H9 (cell line): ENCODE data around the gene C1QTNF1. TPM values are rescaled to one million over a fixed set of nuclear protein-coding genes. Genes with fewer than 3 reads are reported as not detected.

Source experiments
- DNase-seq: peaks from one replicate; pipeline ENCODE4 v3.0.0-alpha.2; 2017
- H2AFZ ChIP-seq: one replicate; pipeline ENCODE4 v1.6.1; 2013; ENCODE audit warnings: mild to moderate bottlenecking, low read length, control low read depth, moderate library complexity
- H2AK5ac ChIP-seq: 2 replicates; pipeline ENCODE4 v1.6.1; 2013; ENCODE audit warnings: low read length, control low read depth, mixed read lengths; ENCODE audit not compliant: insufficient read length
- H2BK120ac ChIP-seq: one replicate; pipeline ENCODE4 v1.6.1; 2013; ENCODE audit warnings: low read depth, mild to moderate bottlenecking, low read length, control low read depth, inconsistent platforms; ENCODE audit not compliant: poor library complexity, severe bottlenecking
- H2BK12ac ChIP-seq: 2 replicates; pipeline ENCODE4 v1.6.1; 2013; ENCODE audit warnings: low read length, control low read depth, mixed read lengths, low read depth; ENCODE audit not compliant: insufficient read length
- H2BK15ac ChIP-seq: 2 replicates; pipeline ENCODE4 v1.6.1; 2013; ENCODE audit warnings: low read depth, low read length, control low read depth
- H2BK20ac ChIP-seq: one replicate; pipeline ENCODE4 v1.6.1; 2013; ENCODE audit warnings: low read depth, mild to moderate bottlenecking, low read length, control low read depth, inconsistent platforms; ENCODE audit not compliant: poor library complexity, severe bottlenecking
- H2BK5ac ChIP-seq: 2 replicates; pipeline ENCODE4 v1.6.1; 2013; ENCODE audit warnings: low read length, control low read depth, mixed read lengths; ENCODE audit not compliant: insufficient read length
- H3K14ac ChIP-seq: 2 replicates; pipeline ENCODE4 v1.6.1; 2013; ENCODE audit warnings: low read length, control low read depth; ENCODE audit not compliant: insufficient read depth
- H3K18ac ChIP-seq: 2 replicates; pipeline ENCODE4 v1.6.1; 2013; ENCODE audit warnings: low read depth, mild to moderate bottlenecking, mixed read lengths, low read length, control low read depth; ENCODE audit not compliant: insufficient read length
- H3K23ac ChIP-seq: 2 replicates; pipeline ENCODE4 v1.6.1; 2013; ENCODE audit warnings: low read length, control low read depth, mixed read lengths, low read depth; ENCODE audit not compliant: insufficient read length
- H3K23me2 ChIP-seq: 2 replicates; pipeline ENCODE4 v1.6.1; 2013; ENCODE audit warnings: low read depth, mild to moderate bottlenecking, mixed read lengths, low read length, control low read depth; ENCODE audit not compliant: insufficient read length, poor library complexity, severe bottlenecking
- H3K27ac ChIP-seq: 2 replicates; pipeline ENCODE4 v1.5.1; 2013; ENCODE audit warnings: low read length, control low read depth, mixed read lengths, low read depth; ENCODE audit not compliant: insufficient read length
- H3K27me3 ChIP-seq: 2 replicates; pipeline ENCODE4 v1.6.1; 2013; ENCODE audit warnings: low read length, control low read depth, inconsistent platforms; ENCODE audit not compliant: insufficient read depth
- H3K4ac ChIP-seq: 2 replicates; pipeline ENCODE4 v1.6.1; 2013; ENCODE audit warnings: low read depth, mild to moderate bottlenecking, control low read depth, inconsistent platforms, low read length, moderate library complexity
- H3K4me1 ChIP-seq: 2 replicates; pipeline ENCODE4 v1.6.1; 2013; ENCODE audit warnings: low read length, control low read depth, inconsistent platforms; ENCODE audit not compliant: insufficient read depth
- H3K4me2 ChIP-seq: 2 replicates; pipeline ENCODE4 v1.6.1; 2013; ENCODE audit warnings: low read length, control low read depth, mixed read lengths; ENCODE audit not compliant: insufficient read length, insufficient read depth
- H3K56ac ChIP-seq: 2 replicates; pipeline ENCODE4 v1.6.1; 2013; ENCODE audit warnings: low read depth, mild to moderate bottlenecking, mixed read lengths, low read length, control low read depth; ENCODE audit not compliant: insufficient read length
- H3K79me1 ChIP-seq: 2 replicates; pipeline ENCODE4 v1.6.1; 2013; ENCODE audit warnings: low read depth, mild to moderate bottlenecking, moderate library complexity, low read length, control low read depth, inconsistent platforms; ENCODE audit not compliant: insufficient read depth, poor library complexity, severe bottlenecking
- H3K79me2 ChIP-seq: 2 replicates; pipeline ENCODE4 v1.6.1; 2013; ENCODE audit warnings: low read length, control low read depth, inconsistent platforms; ENCODE audit not compliant: insufficient read depth
- H3K9ac ChIP-seq: 2 replicates; pipeline ENCODE4 v1.6.1; 2013; ENCODE audit warnings: low read length, control low read depth, mixed read lengths; ENCODE audit not compliant: insufficient read length; ENCODE audit errors: extremely low read depth
- H3K9me3 ChIP-seq: one replicate; pipeline ENCODE4 v1.6.1; 2013; ENCODE audit warnings: low read depth, low read length, inconsistent platforms; ENCODE audit not compliant: control insufficient read depth
- H3T11ph ChIP-seq: one replicate; pipeline ENCODE4 v1.6.1; 2013; ENCODE audit warnings: mild to moderate bottlenecking, low read length, control low read depth, inconsistent platforms
- H4K20me1 ChIP-seq: one replicate; pipeline ENCODE4 v1.6.1; 2013; ENCODE audit not compliant: control insufficient read depth, insufficient read length, insufficient read depth
- H4K5ac ChIP-seq: 2 replicates; pipeline ENCODE4 v1.6.1; 2013; ENCODE audit warnings: low read depth, mild to moderate bottlenecking, mixed read lengths, low read length, control low read depth; ENCODE audit not compliant: insufficient read length
- H4K8ac ChIP-seq: replicated peaks from 2 replicates; pipeline ENCODE4 v1.6.1; 2013; ENCODE audit warnings: low read length, control low read depth, mixed read lengths, low read depth; ENCODE audit not compliant: insufficient read length
- H4K91ac ChIP-seq: 2 replicates; pipeline ENCODE4 v1.6.1; 2013; ENCODE audit warnings: low read depth, mild to moderate bottlenecking, moderate library complexity, mixed read lengths, low read length, control low read depth; ENCODE audit not compliant: insufficient read length
- H3K27ac Mint-ChIP-seq, 3 experiments: 2 replicates in 2 of 3; 3 replicates in 1 of 3; pipeline ENCODE4 v1.8.0; 2020 to 2021; ENCODE audit warnings: mixed read lengths in 3 of 3, mild to moderate bottlenecking in 1 of 3, moderate library complexity in 1 of 3
- H3K27me3 Mint-ChIP-seq: 2 replicates; pipeline ENCODE4 v1.8.0; 2021; ENCODE audit warnings: low read depth, mild to moderate bottlenecking, moderate library complexity, mixed read lengths
- H3K36me3 Mint-ChIP-seq, 3 experiments: 2 replicates in 2 of 3; 3 replicates in 1 of 3; pipeline ENCODE4 v1.8.0; 2020 to 2021; ENCODE audit warnings: low read depth in 3 of 3, mixed read lengths in 3 of 3; ENCODE audit not compliant: insufficient read depth in 1 of 3
- H3K4me1 Mint-ChIP-seq, 2 experiments: 2 replicates each; pipeline ENCODE4 v1.8.0; 2020; ENCODE audit warnings: mixed read lengths in 2 of 2
- H3K4me3 Mint-ChIP-seq, 2 experiments: 2 replicates in 1 of 2; 3 replicates in 1 of 2; pipeline ENCODE4 v1.8.0; 2020 to 2021; ENCODE audit warnings: mild to moderate bottlenecking in 2 of 2, mixed read lengths in 2 of 2, moderate library complexity in 1 of 2
- H3K9me3 Mint-ChIP-seq, 2 experiments: 2 replicates in 1 of 2; 3 replicates in 1 of 2; pipeline ENCODE4 v1.8.0; 2020; ENCODE audit warnings: mild to moderate bottlenecking in 2 of 2, mixed read lengths in 2 of 2, moderate library complexity in 1 of 2
- CTCF ChIP-seq: fragments of 200-600 bp; sonication (generic); conservative IDR thresholded peaks from 3 replicates; pipeline ENCODE4 v1.8.0; 2021; ENCODE audit warnings: antibody characterized with exemption, mild to moderate bottlenecking
- WGBS: extraction: QIAGEN DNeasy Blood & Tissue Kit; methylation state at CpG from one replicate; pipeline ENCODE4 v1.1.7; 2013; ENCODE audit warnings: missing lambda C conversion rate, low lambda C conversion rate, mixed read lengths; ENCODE audit not compliant: insufficient read length; ENCODE audit errors: extremely low coverage; 5-methylcytosine and 5-hydroxymethylcytosine counted together
- total RNA-seq: library from RNA; stranded (reverse); gene quantifications from 2 replicates; pipeline ENCODE4 v1.2.1, GENCODE V29; 2021

C1QTNF1 gene
- total RNA-seq, 1 experiment from 2014 or later, result 0.96 TPM

GRCh38 chr17:79039886-79040285, 15.9 kb downstream of the C1QTNF1 start:
- H3K27me3 Mint-ChIP-seq, result peaks cover 74% of the 10 kb centered on the region
- Histone ChIP-seq H2BK5ac (no peak overlapping the region), H2BK20ac (no peak overlapping the region), H3K18ac (no peak overlapping the region), H2BK15ac (no peak overlapping the region), H3K9me3 (no peaks in the 10 kb centered on the region), H3T11ph (no peak overlapping the region), H3K27ac (no peak overlapping the region), H3K56ac (no peak overlapping the region), H4K8ac (no peak overlapping the region), H4K5ac (no peak overlapping the region), H3K9ac (no peak overlapping the region), H3K27me3 (no peaks in the 10 kb centered on the region), H2BK120ac (no peak overlapping the region), H3K23me2 (no peaks in the 10 kb centered on the region), H3K4me1 (no peaks in the 10 kb centered on the region), H3K4me2 (no peak overlapping the region), H4K91ac (no peak overlapping the region), H3K79me1 (no peaks in the 10 kb centered on the region), H2BK12ac (no peak overlapping the region), H3K14ac (no peak overlapping the region), H3K23ac (no peak overlapping the region), H3K4ac (no peak overlapping the region), H2AK5ac (no peak overlapping the region), H4K20me1 (peaks cover 2% of the 10 kb centered on the region), H2AFZ (no peak overlapping the region), H3K79me2 (no peaks in the 10 kb centered on the region)
- no peak overlapping the region for H3K4me3 Mint-ChIP-seq
- peaks cover 0 to under 1% of the 10 kb centered on the region in 2 experiments; a peak in 1 of 4 replicates for H3K4me1 Mint-ChIP-seq
- no CpG with 5 or more reads among the region's 6 CpGs for WGBS
- TF ChIP-seq CTCF, result no peak
- no peak overlapping the region for H3K27ac Mint-ChIP-seq
- DNase-seq, result no peak
- peaks cover 4 to 11% of the 10 kb centered on the region in 2 experiments; a peak in 4 of 5 replicates for H3K9me3 Mint-ChIP-seq
- H3K36me3 Mint-ChIP-seq, result no peaks in the 10 kb centered on the region; a peak in 1 of 7 replicates
